GM23248 (cell line): ENCODE measurements around the gene NLGN4Y.

Experiments
- EZH2 ChIP-seq: fragments of 200-600 bp; sonication (generic); IDR thresholded peaks from 2 replicates; pipeline ENCODE4 v1.6.1; 2018; ENCODE audit warnings: antibody characterized with exemption, mild to moderate bottlenecking; ENCODE audit not compliant: insufficient read depth, poor library complexity, severe bottlenecking
- EZH2phosphoT487 ChIP-seq: fragments of 200-600 bp; sonication (generic); IDR thresholded peaks from 2 replicates; pipeline ENCODE4 v1.6.1; 2018; ENCODE audit warnings: antibody characterized with exemption, moderate library complexity, mild to moderate bottlenecking, low read depth; ENCODE audit not compliant: insufficient read depth

- TF ChIP-seq EZH2phosphoT487 (no peak), EZH2 (no peak)
These were observed 26.3 kb upstream of the NLGN4Y start for GRCh38 chrY:14498071-14498470.
